Tibial nerve (tissue), 4 donors: ENCODE data around the gene C5orf15.

Experiments
- EP300 ChIP-seq, 2 donors: sonication (generic); formaldehyde crosslinking; IDR thresholded peaks; one replicate each; pipeline ENCODE4 v1.6.1; 2017; ENCODE audit warnings: antibody characterized with exemption in 2 of 2, mild to moderate bottlenecking in 1 of 2
- TF ChIP-seq, protein P1 (sequence below), 5 experiments: fragments of 200-600 bp in 3 of 5; fragments of 450-650 bp in 2 of 5; sonication (generic) in 3 of 5; IDR thresholded peaks; one replicate each; pipeline ENCODE4 v1.5.1; 2016 to 2019; ENCODE audit warnings: antibody characterized with exemption in 5 of 5, mild to moderate bottlenecking in 3 of 5, moderate library complexity in 2 of 5

DNA sequence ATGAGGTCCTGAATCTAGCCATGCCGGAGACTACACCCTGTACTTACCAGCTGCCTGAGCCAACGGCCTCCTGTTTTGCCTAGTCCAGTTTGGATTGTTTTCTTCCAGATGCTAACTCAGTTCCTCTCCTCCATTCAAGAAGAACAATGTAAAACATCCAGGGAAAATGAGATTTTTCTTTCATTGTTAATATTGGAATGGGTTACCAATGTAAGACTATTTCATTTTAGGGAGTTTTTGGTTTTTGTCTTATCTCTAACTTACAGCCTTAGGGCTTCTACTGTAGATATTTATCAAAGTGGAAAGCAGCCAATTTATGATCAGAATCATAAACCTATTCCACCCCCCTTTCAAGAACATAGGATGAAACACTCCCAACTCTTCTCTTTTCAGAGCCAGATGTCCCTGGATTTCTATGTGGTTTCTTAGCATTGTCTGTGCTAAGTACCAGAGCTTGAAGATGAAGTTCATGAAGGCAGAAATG lies 39.9 kb upstream of the C5orf15 start:
- TF ChIP-seq, protein P1, sequence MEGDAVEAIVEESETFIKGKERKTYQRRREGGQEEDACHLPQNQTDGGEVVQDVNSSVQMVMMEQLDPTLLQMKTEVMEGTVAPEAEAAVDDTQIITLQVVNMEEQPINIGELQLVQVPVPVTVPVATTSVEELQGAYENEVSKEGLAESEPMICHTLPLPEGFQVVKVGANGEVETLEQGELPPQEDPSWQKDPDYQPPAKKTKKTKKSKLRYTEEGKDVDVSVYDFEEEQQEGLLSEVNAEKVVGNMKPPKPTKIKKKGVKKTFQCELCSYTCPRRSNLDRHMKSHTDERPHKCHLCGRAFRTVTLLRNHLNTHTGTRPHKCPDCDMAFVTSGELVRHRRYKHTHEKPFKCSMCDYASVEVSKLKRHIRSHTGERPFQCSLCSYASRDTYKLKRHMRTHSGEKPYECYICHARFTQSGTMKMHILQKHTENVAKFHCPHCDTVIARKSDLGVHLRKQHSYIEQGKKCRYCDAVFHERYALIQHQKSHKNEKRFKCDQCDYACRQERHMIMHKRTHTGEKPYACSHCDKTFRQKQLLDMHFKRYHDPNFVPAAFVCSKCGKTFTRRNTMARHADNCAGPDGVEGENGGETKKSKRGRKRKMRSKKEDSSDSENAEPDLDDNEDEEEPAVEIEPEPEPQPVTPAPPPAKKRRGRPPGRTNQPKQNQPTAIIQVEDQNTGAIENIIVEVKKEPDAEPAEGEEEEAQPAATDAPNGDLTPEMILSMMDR (IDR thresholded peaks at IDR 0.05) = no peak
- no peak for TF ChIP-seq EP300 (IDR thresholded peaks at IDR 0.05)
